HG03139 (cell line): ENCODE results near the gene XYLT1.

Experiments
- ATAC-seq: cut with Tn5 transposase; IDR thresholded peaks from one replicate; pipeline ENCODE4 v1.9.1; 2021; ENCODE audit not compliant: unreplicated experiment

XYLT1 gene

DNA sequence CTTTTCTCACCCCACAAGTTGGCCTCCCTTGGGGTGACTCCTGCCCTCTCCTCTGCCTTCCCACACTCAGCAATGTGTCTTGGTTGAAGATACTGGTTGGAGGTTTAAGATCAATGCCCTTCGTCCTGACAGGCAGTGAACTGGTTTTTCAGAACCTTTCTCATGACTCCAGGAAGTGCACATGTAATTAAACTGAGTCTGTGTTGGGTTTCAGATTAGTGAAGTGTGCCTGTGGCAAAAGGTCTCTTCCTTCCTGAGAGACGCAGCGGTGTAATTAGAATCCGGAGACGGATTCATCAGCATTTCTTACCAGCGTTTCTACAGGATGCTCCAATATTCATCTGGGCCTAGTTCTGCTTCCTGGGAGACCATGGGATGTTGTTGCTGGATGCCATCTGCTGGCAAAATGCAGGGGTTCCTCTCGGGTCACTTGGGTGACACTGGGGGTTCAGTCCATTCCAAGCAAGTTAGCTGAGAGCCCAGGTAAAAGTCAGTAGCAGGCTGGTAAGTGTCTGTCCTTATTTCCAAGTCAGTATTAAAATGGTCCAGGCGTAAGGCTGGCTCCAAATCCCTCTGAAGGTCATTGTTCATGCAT, 233.3 kb downstream of the XYLT1 start:
- ATAC-seq: no peak

- ATAC-seq: no peak
Observed at GRCh38 chr16:17235147-17235815, 235.5 kb downstream of the XYLT1 start.

- ATAC-seq: no peak
Observed at GRCh38 chr16:17233318-17234002, 237.3 kb downstream of the XYLT1 start.

DNA sequence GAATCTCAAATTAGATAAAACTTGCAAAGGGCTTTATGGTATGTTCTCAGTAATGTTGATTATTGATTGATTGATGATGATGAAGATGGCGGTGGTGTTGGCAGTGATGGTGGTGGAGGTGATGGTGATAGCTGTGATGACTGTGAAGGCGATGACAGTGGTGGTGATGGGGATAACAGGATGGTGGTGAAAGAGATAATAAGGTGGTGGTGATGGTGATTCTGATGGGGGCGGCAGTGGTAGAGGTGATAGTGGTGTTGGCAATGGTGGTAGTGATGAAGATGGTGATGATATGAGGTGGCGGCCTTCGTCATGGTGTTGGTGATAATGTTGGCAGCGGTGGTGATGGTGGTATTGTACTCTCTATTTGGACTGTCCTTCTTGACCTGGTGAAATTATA, 238.3 kb downstream of the XYLT1 start:
- ATAC-seq: no peak

- ATAC-seq: no peak
Observed at GRCh38 chr16:17231972-17232371, 238.8 kb downstream of the XYLT1 start.

DNA sequence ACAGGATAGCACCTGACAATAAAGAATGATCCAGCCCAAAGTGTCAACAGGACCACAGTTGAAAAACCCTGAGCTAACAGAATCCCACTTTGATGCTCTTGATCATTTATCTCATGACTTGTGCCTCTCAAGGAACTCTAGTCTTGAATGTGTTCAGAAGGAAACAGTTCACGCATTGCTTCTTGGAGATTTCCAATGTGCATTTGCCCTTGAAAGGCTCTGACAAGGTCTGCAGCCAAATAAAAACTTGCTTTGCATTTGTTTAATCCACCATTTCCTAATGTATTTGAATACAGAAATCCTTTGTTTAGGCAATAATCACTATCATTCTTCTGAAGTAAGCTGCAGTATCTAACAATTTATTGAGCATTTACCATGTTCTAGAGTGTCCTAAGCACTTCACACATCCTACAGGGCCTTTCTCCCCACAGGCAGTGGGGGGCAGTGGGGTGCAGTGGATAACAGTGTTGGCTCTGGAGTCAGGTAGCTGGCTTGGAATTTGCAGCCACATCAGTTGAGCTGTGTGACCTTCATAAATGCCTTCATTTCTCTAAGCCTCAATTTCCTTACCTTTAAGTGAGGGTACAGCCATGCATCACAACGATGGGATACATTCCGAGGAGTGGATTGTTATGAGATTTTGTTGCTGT, 239.7 kb downstream of the XYLT1 start:
- no peak for ATAC-seq

DNA sequence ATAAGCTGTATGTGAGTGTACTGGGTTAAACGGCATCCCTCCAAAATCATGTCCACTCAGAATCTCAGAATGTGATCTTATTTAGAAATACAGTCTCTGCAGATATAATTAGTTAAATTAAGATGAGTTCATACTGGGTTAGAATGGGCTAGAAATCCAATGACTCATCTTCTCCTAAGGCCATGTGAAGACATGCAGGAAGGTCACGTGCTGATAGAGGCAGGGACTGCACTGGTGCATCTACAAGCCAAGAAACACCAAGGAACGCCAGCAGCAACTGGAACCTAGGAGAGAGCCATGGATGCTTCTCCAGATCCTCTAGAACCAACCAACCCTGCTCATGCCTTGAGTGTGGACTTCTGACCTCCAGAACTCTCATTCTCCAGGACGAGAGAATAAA, 241.0 kb downstream of the XYLT1 start:
- no peak for ATAC-seq

DNA sequence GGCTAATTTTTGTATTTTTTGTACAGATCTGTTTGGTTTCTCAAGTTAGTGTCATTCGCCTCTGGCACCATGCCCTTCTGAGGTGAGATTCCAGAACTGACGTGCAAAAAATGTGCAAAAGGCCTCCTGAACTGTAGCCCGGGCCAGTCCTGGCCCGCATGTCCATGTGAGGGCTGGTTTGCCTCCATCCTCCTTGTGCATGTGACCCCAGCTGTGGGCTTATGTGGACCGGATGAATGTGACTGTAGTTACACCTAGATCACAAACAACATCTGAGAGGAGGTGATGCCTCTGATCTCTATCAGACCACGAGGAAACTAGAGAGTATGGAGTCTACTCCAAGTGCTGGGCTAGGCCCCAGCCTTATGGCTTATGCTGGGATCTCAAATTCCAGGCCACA, 241.6 kb downstream of the XYLT1 start:
- ATAC-seq: no peak

DNA sequence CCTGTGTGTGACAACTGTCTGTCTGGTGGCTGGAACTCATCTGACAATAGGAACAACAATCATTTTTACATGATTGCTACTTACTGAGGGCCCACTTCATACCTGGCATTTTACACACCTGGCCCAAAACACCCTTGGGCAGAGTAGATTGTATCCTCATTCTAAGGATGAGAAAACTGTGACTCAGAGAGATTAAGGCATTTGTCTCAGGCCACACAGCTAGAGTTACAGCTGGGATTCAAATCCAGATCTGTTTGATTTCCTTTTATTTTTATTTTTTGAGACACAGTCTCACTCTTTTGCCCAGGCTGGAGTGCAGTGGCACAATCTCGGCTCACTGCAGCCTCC, 242.1 kb downstream of the XYLT1 start:
- no peak for ATAC-seq

DNA sequence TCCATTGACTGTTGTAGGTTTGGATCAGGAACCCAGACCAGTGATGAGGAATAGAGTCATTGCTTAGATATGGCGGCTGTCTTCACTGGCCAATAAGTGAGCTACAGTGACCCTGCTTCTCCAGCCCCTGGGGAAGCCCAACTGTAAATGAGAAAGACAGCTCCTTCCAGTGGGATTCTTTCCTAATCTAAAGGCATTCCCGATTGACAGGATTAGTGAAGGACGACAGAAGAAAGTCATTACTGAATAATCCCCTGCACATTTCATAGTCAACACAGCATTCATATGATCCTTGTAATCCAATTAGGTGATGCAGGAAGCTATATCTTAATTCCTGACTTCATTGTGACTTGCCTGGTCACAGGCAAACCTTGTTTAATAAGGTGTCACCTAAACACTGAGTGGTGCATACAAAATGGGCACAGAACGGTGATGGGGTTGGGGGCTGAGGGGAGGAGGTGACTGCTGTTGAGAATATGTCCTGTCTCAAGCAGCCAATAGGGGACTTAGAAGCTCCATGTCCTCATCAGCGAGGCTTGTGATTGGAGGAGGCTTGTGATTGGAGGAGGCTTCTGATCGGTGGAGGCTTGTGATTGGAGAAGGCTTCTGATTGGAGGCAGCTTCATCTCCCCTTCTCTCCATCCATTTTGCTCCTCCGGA, 242.6 kb downstream of the XYLT1 start:
- ATAC-seq: no peak

DNA sequence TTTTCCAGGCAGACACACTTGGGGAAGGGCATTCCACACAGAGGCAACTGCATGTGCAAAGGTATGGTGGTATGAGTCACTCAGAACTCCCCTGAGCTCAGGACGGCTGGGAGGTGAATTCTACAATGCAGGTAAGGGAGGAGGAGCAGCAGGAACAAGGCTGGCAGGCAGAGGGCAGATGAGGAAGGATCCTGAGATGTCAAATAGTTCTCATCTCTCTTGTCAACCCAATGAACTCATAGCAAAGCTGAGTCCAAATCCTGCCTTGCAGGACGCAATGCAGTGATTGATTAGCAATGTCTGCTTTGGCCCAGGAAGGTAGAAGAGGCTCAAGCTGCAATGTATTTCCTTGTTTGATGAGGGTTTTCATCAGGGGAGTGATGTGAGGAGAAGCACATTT, 243.5 kb downstream of the XYLT1 start:
- no peak for ATAC-seq

GRCh38 chr16:17225541-17225940, 245.2 kb downstream of the XYLT1 start:
- ATAC-seq: no peak

DNA sequence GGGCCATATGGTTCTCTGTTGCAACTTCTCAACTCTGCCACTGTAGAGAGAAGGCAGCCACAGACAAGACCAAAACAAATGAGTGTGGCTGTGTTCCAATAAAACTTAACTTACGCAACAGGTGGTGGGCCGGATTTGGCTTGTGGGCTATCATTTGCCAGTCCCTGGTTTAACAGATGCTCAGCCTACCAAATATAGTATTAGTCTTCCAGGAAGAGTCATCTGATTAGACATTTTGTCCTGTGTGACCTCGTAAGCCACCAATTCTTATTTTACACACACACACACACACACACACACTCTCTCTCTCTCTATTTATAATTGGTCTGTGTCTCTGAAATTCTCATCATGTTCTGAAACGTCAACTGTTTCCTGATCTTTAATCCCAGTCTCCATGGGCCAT, 245.9 kb downstream of the XYLT1 start:
- ATAC-seq: no peak

DNA sequence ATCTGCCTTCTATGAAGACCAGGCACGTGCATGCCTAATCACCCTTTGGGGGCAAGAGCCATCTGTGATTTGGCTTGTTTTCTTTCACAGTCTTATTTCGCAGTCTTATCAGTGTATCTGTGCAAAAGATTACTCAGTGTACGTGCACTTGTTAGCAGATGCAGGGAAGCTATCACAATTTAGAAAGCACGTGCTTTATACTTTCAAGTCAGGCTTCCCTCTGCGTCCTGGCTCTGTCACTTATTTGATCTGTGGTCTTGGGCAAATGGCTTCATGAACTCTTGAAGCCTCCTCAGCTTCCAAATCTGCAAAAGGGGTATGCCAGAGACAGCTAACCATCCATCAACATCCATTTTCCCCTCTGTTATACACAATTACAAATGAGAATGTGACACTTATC, 246.4 kb downstream of the XYLT1 start:
- no peak for ATAC-seq

- no peak for ATAC-seq
Observed at GRCh38 chr16:17223576-17223975, 247.2 kb downstream of the XYLT1 start.

- ATAC-seq: no peak
Observed at GRCh38 chr16:17222871-17223401, 247.8 kb downstream of the XYLT1 start.

GRCh38 chr16:17219991-17220390, 250.8 kb downstream of the XYLT1 start:
- ATAC-seq: no peak

GRCh38 chr16:17215936-17216335, 254.8 kb downstream of the XYLT1 start:
- ATAC-seq: no peak

- no peak for ATAC-seq
Observed at GRCh38 chr16:17215306-17215705, 255.5 kb downstream of the XYLT1 start.

GRCh38 chr16:17213974-17214373, 256.8 kb downstream of the XYLT1 start:
- no peak for ATAC-seq

GRCh38 chr16:17213025-17213424, 257.7 kb downstream of the XYLT1 start:
- no peak for ATAC-seq
